ENCODE results near the gene CDC42EP2. TPM values are rescaled to one million over a fixed set of nuclear protein-coding genes. Genes with fewer than 3 reads are reported as not detected.

Gene CDC42EP2
- total and polyA plus RNA-seq, 2 of the 13 experiments (the other 11 are each of a cell fraction or from before 2014, with no cell fraction given), result 2.3 to 7.1 TPM

- Histone ChIP-seq H3K9me3 (ENCODE audit: low read length) (no peaks in the 10 kb centered on the region), H3K27me3 (ENCODE audit: control insufficient read depth in 1 of 2, insufficient read depth in 2 of 2, low read length in 2 of 2) (no peaks in the 10 kb centered on the region), H3K79me2 (ENCODE audit: insufficient read depth, low read length) (no peaks in the 10 kb centered on the region), H3K4me1 (ENCODE audit: insufficient read depth, low read length) (peaks cover 43% of the 10 kb centered on the region), H3K27ac (ENCODE audit: extremely low read length, insufficient read depth, low read length) (no peak overlapping the region), H2AFZ (ENCODE audit: low read length) (no peak overlapping the region), H3K4me2 (ENCODE audit: low read depth, low read length) (no peak overlapping the region), H3K36me3 (replicated peaks in 1 of 2; ENCODE audit: control insufficient read depth in 1 of 2, insufficient read depth in 2 of 2, low read length in 2 of 2) (peaks cover 18 to 28% of the 10 kb centered on the region in 2 experiments), H4K20me1 (ENCODE audit: insufficient read depth, low read length) (no peaks in the 10 kb centered on the region), H3K4me3 (replicated peaks in 1 of 3; ENCODE audit: insufficient read depth in 1 of 3, low read depth in 2 of 3, low read length in 3 of 3) (no peak overlapping the region), H3K9ac (ENCODE audit: insufficient read depth, low read depth, low read length) (no peak overlapping the region)
- in situ Hi-C loops (cut with HindIII; ENCODE audit: extremely low pct_ligation_motif_present, low pct_unique_long_range_greater_than_20kb) (no loop called here), intact Hi-C loops (cut with micrococcal nuclease; ENCODE audit: unreplicated experiment) (no loop called here)
- no TSS peak for BruUV-seq (replicated peaks)
- POLR2A ChIA-PET, result interaction anchor here (1.7 to 2.2 kb wide), 2 partner anchors 8 to 18 kb away, joined by 11 to 15 read pairs; partner anchors contain the start of gene CDC42EP2
- FAIRE-seq (no peak), DNase-seq (ENCODE audit: low spot score) (no peak), ATAC-seq (no peak)
- CTCF ChIA-PET (ENCODE audit: low intra/inter-chr PET ratio, low total read pairs), result no interaction called here
- no peak for TF ChIP-seq RNF2 (conservative IDR thresholded peaks at IDR 0.05; ENCODE audit: low read depth)
- TF ChIP-seq ZNF549 (CRISPR knock-in tag; IDR thresholded peaks at IDR 0.05), result no peak
- no peak for TF ChIP-seq KLF9 (CRISPR knock-in tag; IDR thresholded peaks at IDR 0.05; ENCODE audit: low read depth)
- no peak for TF ChIP-seq ZNF567 (CRISPR knock-in tag; IDR thresholded peaks at IDR 0.05; ENCODE audit: borderline replicate concordance)
- no peak for TF ChIP-seq MTA3 (CRISPR knock-in tag; IDR thresholded peaks at IDR 0.05)
- TF ChIP-seq HHEX (CRISPR knock-in tag; IDR thresholded peaks at IDR 0.05), result no peak
- TF ChIP-seq MLX (CRISPR knock-in tag; IDR thresholded peaks at IDR 0.05), result no peak
- TF ChIP-seq RARA (CRISPR knock-in tag; IDR thresholded peaks at IDR 0.05), result no peak
- TF ChIP-seq THRA (CRISPR knock-in tag; IDR thresholded peaks at IDR 0.05; ENCODE audit: borderline replicate concordance), result no peak
- no peak for TF ChIP-seq ZGPAT (CRISPR knock-in tag; IDR thresholded peaks at IDR 0.05)
- no peak for TF ChIP-seq ZNF546 (CRISPR knock-in tag; conservative IDR thresholded peaks at IDR 0.05)
- TF ChIP-seq ZNF296 (CRISPR knock-in tag; conservative IDR thresholded peaks at IDR 0.05), result no peak
- TF ChIP-seq NFKB2 (CRISPR knock-in tag; IDR thresholded peaks at IDR 0.05; ENCODE audit: borderline replicate concordance), result no peak
- no peak for TF ChIP-seq ZNF598 (CRISPR knock-in tag; IDR thresholded peaks at IDR 0.05; ENCODE audit: borderline replicate concordance)
- no peak for TF ChIP-seq HMGA1 (CRISPR knock-in tag; conservative IDR thresholded peaks at IDR 0.05)
- no peak for TF ChIP-seq NFATC3 (CRISPR knock-in tag; IDR thresholded peaks at IDR 0.05)
- 91% methylated on average over 12 of the region's 12 CpGs for WGBS (ENCODE audit: low lambda C conversion rate)
Measured at GRCh38 chr11:65297026-65297672, 17.5 kb upstream of the CDC42EP2 start.
